Uterus (tissue), 4 donors: ENCODE results near the gene RUSF1. TPM values are rescaled to one million over a fixed set of nuclear protein-coding genes. Genes with fewer than 3 reads are reported as not detected.
"Not testable (repeated sequence)": the region's sequence is repeated elsewhere in the genome, so short reads cannot be mapped to it uniquely, and the experiment has no call there.

ENCODE experiments used
- DNase-seq, 2 donors: peaks; one replicate each; pipeline ENCODE4 v3.0.0-alpha.2; 2019 to 2020
- H3K27ac ChIP-seq, 2 donors: fragments of 200-600 bp; sonication (generic); 1 replicate in 1 of 2; 2 replicates in 1 of 2; pipeline ENCODE4 v1.5.1; 2016 to 2018
- H3K27me3 ChIP-seq, 2 donors: fragments of 200-600 bp; sonication (generic); one replicate each; pipeline ENCODE4 v1.5.1; 2018 to 2019; ENCODE audit warnings: control low read depth in 1 of 2
- H3K36me3 ChIP-seq, 2 donors: fragments of 200-600 bp; sonication (generic); one replicate each; pipeline ENCODE4 v1.5.1; 2019; ENCODE audit warnings: control low read depth in 1 of 2
- H3K4me1 ChIP-seq, 2 donors: fragments of 200-600 bp; sonication (generic); one replicate each; pipeline ENCODE4 v1.5.1; 2018 to 2019; ENCODE audit warnings: control low read depth in 1 of 2
- H3K4me3 ChIP-seq, 2 donors: fragments of 200-600 bp; sonication (generic); 1 replicate in 1 of 2; 2 replicates in 1 of 2; pipeline ENCODE4 v1.5.1; 2018 to 2019; ENCODE audit warnings: mild to moderate bottlenecking in 1 of 2
- H3K9me3 ChIP-seq, 2 donors: fragments of 200-600 bp; sonication (generic); one replicate each; pipeline ENCODE4 v1.5.1; 2019; ENCODE audit warnings: control low read depth in 1 of 2
- CTCF ChIP-seq, 4 experiments: fragments of 200-600 bp in 2 of 4; fragments of 450-650 bp in 2 of 4; sonication (generic) in 2 of 4; IDR thresholded peaks; one replicate each; pipeline ENCODE4 v1.5.1; 2016 to 2019; ENCODE audit warnings: antibody characterized with exemption in 4 of 4, mild to moderate bottlenecking in 2 of 4, moderate library complexity in 1 of 4
- POLR2A ChIP-seq, 2 donors: fragments of 450-650 bp; IDR thresholded peaks; one replicate each; pipeline ENCODE4 v1.6.1; 2016; ENCODE audit warnings: antibody characterized with exemption in 2 of 2, mild to moderate bottlenecking in 1 of 2, moderate library complexity in 1 of 2
- intact Hi-C: fragments of 100-400 bp; cut with DNase I; formaldehyde crosslinking; loops from one replicate; pipeline ENCODE4 v1.15.1; 2023; ENCODE audit warnings: low total_unique reads
- total RNA-seq, 4 donors: library from RNA; depleted of rRNA in 3 of 4; stranded (reverse); fragments of >200 nt in 3 of 4; gene quantifications; one replicate each; pipeline versions ENCODE4 v1.1.0 to v1.2.4, GENCODE V29; 2014 to 2023
- donor health status: DM: yes; HTN: yes; CAD: no.

The RUSF1 gene
- total RNA-seq, 4 donors from 2014 or later: 19.2 to 93.5 (median 82.9) TPM

GRCh38 chr16:31487720-31488467 lies 20.3 kb downstream of the RUSF1 start:
- TF ChIP-seq POLR2A (IDR thresholded peaks at IDR 0.05) (no peak), CTCF (IDR thresholded peaks at IDR 0.05) (no peak)
- DNase-seq: peak in 1 of 2 donors; percentile 56
- intact Hi-C loops: no loop called here
- no peaks in the 10 kb centered on the region for H3K27me3 ChIP-seq
- H3K27ac ChIP-seq: no peak overlapping the region
- peaks cover 0 to 20% of the 10 kb centered on the region in 2 donors for H3K4me1 ChIP-seq
- H3K36me3 ChIP-seq: no peaks in the 10 kb centered on the region
- H3K9me3 ChIP-seq: no peaks in the 10 kb centered on the region
- H3K4me3 ChIP-seq: peak overlapping the region; percentile 35 to 51

GRCh38 chr16:31487071-31487719 lies 21.0 kb downstream of the RUSF1 start:
- intact Hi-C loops: no loop called here
- no peak for DNase-seq
- H3K4me3 ChIP-seq: peak overlapping the region; percentile 35 to 51
- no peaks in the 10 kb centered on the region for H3K9me3 ChIP-seq
- H3K36me3 ChIP-seq: no peaks in the 10 kb centered on the region
- peaks cover 0 to 20% of the 10 kb centered on the region in 2 donors for H3K4me1 ChIP-seq
- H3K27ac ChIP-seq: no peak overlapping the region
- TF ChIP-seq CTCF (IDR thresholded peaks at IDR 0.05): no peak
- no peak for TF ChIP-seq POLR2A (IDR thresholded peaks at IDR 0.05)
- no peaks in the 10 kb centered on the region for H3K27me3 ChIP-seq

- Histone ChIP-seq H3K4me3 (no peak overlapping the region), H3K27me3 (no peaks in the 10 kb centered on the region), H3K9me3 (no peaks in the 10 kb centered on the region), H3K27ac (no peak overlapping the region), H3K4me1 (peaks cover 0 to 20% of the 10 kb centered on the region in 2 donors), H3K36me3 (no peaks in the 10 kb centered on the region)
- intact Hi-C loops: no loop called here
- DNase-seq: no peak
- no peak for TF ChIP-seq POLR2A (IDR thresholded peaks at IDR 0.05)
- TF ChIP-seq CTCF (IDR thresholded peaks at IDR 0.05): no peak
Observed at GRCh38 chr16:31486045-31486444, 22.1 kb downstream of the RUSF1 start.

GRCh38 chr16:31485571-31485970 lies 22.6 kb downstream of the RUSF1 start:
- no peaks in the 10 kb centered on the region for H3K27me3 ChIP-seq
- no peaks in the 10 kb centered on the region for H3K36me3 ChIP-seq
- no peak for TF ChIP-seq POLR2A (IDR thresholded peaks at IDR 0.05)
- TF ChIP-seq CTCF (IDR thresholded peaks at IDR 0.05): no peak
- no peak overlapping the region for H3K27ac ChIP-seq
- no peak for DNase-seq
- no peak overlapping the region for H3K4me3 ChIP-seq
- H3K9me3 ChIP-seq: no peaks in the 10 kb centered on the region
- H3K4me1 ChIP-seq: peaks cover 0 to 20% of the 10 kb centered on the region in 2 donors
- intact Hi-C loops: no loop called here

- no peaks in the 10 kb centered on the region for H3K27me3 ChIP-seq
- intact Hi-C loops: no loop called here
- no peaks in the 10 kb centered on the region for H3K36me3 ChIP-seq
- peaks cover 0 to 20% of the 10 kb centered on the region in 2 donors for H3K4me1 ChIP-seq
- TF ChIP-seq CTCF (IDR thresholded peaks at IDR 0.05) (no peak), POLR2A (IDR thresholded peaks at IDR 0.05) (no peak)
- no peak overlapping the region for H3K4me3 ChIP-seq
- no peak overlapping the region for H3K27ac ChIP-seq
- no peaks in the 10 kb centered on the region for H3K9me3 ChIP-seq
- DNase-seq: no peak
Observed at GRCh38 chr16:31484491-31485171, 23.6 kb downstream of the RUSF1 start.

GRCh38 chr16:31484048-31484447 lies 24.1 kb downstream of the RUSF1 start:
- H3K36me3 ChIP-seq, H3K9me3 ChIP-seq, H3K27me3 ChIP-seq, H3K27ac ChIP-seq, H3K4me3 ChIP-seq, DNase-seq, intact Hi-C loops: not testable (repeated sequence)
- H3K4me1 ChIP-seq: peaks cover 0 to 20% of the 10 kb centered on the region in 2 donors
